AML-193 (cell line): ENCODE data around the gene GJC3.
A peak's percentile ranks its signal among the peaks of the same experiment; 100 is the strongest.
"Not testable (repeated sequence)": the region's sequence is repeated elsewhere in the genome, so short reads cannot be mapped to it uniquely, and the experiment has no call there.

Experiments used
- DNase-seq, 2 experiments: peaks; one replicate each; lab custom pipeline; 2025; lab: John Stamatoyannopoulos, UW

Gene GJC3, protein sequence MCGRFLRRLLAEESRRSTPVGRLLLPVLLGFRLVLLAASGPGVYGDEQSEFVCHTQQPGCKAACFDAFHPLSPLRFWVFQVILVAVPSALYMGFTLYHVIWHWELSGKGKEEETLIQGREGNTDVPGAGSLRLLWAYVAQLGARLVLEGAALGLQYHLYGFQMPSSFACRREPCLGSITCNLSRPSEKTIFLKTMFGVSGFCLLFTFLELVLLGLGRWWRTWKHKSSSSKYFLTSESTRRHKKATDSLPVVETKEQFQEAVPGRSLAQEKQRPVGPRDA

DNA sequence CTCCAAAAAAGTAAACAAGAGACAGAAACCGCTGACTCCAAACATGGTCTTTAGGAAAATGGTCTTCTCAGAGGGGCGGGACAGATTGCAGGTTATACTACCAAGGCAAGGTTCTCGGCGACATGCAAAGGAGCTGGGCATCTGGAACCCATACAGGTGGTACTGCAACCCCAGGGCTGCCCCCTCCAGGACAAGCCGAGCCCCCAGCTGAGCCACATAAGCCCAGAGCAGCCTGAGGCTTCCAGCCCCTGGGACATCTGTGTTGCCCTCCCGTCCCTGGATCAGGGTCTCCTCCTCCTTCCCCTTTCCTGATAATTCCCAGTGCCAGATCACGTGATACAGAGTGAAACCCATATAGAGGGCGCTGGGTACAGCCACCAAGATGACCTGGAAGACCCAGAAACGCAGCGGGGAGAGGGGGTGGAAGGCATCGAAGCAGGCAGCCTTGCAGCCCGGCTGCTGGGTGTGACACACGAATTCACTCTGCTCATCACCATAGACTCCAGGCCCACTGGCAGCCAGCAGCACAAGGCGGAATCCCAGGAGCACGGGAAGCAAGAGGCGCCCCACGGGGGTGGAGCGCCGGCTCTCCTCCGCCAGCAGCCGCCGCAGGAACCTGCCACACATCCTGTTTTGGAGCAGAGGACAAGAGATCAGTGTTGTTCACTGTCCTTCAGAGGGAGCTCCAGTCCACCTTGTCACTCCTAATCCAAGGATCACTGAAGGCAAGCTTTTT lies at the start of gene GJC3:
Gene GJC3 (minus strand): TSS at position 627 of the 736 bp plus-strand sequence. CDS start 0 bp downstream, at position 627.
- DNase-seq, result peak; percentile 54 to 58

DNA sequence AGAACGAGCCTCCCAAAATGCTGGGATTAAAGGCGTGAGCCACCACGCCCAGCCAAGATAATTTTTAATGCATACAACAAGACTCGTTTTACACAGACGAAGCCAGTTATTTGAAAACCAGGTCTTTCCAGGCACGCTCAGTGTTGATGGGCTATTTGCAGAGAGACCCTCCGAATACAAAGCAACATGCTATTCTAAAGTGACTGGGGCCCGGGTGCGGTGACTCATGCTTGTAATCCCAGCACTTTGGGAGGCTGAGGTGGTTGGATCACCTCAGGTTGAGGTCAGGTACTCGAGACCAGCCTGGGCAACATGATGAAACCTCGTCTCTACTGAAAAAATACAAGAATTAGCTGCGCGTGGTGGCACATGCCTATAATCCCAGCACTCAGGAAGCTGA lies 47.2 kb upstream of the GJC3 start:
- no peak for DNase-seq

DNA sequence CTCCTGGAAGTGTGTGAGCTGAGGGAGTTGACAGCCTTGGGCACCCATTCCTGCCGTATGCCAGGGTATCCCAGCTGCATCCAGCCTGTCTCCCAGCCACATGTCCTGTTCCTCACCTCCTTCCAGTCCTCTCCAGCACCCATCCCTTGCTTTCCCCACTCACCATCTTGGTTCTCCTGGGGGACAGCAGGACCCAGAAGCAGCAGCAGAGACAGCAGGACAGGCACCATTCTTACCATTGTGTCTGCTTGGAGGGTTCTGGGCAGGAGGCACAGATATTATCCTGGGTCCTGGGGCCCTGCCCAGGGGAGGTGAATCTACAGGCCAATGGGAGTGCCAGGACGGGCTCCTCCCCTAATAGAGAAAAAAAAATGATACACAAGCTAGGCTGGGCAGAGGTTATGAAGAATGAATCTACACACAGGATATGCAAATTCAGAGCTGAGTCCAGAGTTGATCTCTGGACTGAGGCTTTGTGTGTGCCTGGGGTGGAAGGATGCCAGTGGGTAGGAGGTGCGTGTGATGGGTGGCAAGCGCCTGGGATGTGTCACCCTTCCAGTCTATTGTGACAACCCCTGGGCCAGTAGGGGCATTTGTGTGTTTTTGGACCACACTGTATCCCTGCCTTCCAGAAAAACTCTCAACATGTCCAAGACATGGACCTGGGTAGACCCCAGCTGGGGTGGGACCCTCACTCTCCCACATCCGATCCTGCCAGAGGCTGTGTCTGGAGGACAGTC lies 46.5 kb upstream of the GJC3 start, which contains the start of gene AZGP1:
Gene AZGP1 (minus strand): TSS at position 250 of the 740 bp plus-strand sequence. CDS start 11 bp downstream, at position 239.
- DNase-seq, result no peak

DNA sequence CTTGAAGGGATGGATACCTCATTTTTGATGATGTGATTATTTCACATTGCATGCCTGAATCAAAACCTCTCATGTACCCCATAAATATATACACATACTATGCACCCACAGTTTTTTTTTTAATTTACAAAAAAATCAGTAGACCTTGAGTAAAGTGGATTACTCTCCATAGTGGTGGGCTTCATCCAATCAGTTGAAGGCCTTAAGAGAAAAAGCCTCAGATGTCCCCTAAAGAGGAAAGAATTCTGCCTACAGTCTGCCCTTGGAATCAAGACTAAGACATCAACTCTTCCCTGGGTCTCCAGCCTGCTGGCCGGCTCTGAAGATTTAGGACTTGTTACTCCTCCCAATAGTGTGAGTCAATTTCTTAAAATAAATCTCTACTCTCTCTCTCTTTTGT lies 45.3 kb upstream of the GJC3 start:
- no peak for DNase-seq

DNA sequence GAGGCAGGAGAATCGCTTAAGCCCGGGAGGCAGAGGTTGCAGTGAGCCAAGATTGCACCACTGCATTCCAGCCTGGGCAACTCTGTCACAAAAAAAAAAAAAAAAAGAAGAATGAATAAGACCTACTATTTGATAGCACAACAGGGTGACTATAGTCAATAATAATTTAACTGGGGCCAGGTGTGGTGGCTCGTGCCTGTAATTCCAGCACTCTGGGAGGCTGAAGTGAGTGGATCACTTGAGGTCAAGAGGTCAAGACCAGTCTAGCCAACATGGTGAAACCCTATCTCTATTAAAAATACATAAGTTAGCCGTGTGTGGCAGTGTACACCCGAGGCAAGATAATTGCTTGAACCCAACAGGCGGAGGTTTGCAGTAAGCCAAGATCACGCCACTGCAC lies 44.4 kb upstream of the GJC3 start:
- not testable (repeated sequence) for DNase-seq

DNA sequence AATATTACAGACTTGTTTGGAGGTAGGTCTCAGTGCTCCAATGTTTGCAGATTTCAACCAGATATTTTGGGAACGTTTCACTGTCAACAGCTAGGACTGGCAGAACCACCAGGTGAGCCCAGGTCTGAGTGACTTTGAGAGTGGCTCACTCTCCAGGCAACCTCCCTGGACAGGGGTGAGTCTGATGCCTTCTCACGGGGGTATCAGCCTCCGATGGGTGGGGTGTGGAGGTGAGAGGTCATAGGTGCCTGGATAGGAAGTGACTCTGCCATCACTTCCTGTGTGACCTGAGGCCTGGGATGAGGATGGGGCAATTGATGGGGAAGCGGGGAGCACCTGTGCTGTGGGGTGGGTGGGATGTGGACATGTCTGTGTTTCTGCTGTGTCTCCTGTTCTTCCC lies 41.8 kb upstream of the GJC3 start:
- no peak for DNase-seq

DNA sequence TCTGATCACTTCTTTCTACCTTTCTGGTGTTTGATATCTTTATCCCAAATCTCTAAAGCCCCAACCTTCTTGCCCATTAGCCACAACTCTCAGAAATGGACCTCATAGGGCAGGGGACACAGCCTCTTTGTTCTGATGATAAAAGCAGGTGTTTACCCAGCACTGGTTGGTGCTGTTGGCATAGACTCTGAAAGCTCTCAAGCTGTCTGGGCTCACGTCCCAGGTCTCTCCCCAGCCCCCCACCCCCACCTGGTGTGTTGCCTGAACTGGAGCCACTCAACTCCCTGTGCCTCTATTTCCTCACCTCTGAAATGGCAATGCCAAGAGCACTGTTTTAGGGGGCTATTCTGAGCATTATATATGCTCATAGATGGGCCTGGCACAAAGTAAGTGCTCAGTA lies 40.4 kb upstream of the GJC3 start:
- not testable (repeated sequence) for DNase-seq

DNA sequence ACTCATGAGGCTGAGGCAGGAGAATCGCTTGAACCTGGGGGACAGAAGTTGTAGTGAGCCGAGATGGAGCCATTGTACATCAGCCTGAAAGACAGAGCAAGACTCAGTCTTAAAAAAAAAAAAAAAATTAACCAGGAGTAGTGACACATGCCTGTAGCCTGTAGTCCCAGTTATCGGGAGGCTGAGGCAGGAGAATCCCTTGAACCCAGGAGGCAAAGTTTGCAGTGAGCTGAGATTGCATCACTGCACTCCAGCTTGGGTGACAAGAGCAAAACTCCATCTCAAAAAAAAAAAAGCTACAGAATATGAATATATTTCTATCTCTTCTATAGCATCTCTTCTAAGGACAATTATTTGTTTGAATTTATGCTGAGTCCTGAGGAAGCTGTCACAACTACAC lies 39.9 kb upstream of the GJC3 start:
- DNase-seq, result no peak

DNA sequence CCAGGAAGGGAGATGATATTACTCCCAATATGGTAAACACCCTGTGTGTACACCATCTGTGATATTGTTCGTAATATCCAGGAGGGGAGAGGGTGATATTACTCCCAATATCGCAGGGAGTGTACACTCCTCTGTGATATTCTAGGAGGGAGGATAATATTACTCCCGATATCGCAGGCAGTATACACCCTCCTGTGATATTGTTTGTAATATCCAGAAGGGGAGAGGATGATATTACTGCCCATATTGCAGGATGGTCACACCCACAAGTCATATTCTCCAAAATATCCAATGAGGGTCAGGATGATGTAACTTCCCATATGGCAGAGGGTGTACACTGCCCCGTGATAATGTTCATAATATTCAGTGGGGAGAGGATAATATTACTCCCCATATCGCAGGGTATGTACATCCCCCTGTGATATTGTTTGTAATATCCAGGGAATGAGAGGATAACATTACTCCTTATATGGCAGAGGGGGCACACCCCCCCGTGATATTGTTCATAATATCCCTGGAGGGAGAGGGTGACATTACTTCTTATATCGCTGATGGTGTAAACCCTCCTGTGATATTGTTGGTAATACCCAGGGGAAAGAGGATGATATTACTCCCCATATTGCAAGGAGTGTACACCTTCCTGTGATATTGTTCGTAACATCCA lies 29.3 kb upstream of the GJC3 start:
- no peak for DNase-seq

DNA sequence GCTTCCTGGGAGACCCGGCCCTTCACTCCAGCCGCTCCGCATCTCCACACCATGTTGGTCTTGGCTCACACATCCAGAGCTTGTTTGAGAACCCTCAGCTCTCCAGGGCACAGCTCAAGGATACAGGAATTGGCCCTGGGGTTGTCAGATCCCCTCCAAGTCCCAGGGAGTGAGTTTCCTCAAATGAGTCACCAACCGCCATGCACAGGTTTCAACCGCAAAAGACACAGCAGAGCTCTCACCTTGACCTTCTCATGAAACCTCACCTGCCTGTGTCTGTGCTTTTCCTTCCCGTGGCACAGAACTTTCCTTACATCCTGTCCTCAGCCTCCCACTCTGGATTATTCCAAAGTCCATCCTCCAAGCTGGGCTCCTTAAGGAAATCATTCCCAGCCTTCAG lies 25.8 kb upstream of the GJC3 start:
- no peak for DNase-seq

DNA sequence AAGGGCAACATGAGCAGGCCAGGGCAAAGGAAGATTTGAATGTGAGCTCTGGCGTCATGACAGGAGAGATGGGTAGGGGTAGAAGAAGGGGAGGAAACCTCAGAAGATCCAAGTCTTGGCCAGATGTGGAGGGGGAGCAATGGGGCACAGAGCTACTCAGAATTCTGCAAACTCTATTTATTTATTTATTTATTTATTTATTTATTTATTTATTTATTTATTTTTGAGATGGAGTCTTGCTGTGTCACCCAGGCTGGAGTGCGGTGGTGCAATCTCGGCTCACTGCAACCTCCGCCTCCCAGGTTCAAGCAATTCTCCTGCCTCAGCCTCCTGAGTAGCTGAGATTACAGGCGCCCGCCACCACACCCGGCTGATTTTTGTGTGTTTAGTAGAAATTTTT lies 25.2 kb upstream of the GJC3 start:
- not testable (repeated sequence) for DNase-seq

DNA sequence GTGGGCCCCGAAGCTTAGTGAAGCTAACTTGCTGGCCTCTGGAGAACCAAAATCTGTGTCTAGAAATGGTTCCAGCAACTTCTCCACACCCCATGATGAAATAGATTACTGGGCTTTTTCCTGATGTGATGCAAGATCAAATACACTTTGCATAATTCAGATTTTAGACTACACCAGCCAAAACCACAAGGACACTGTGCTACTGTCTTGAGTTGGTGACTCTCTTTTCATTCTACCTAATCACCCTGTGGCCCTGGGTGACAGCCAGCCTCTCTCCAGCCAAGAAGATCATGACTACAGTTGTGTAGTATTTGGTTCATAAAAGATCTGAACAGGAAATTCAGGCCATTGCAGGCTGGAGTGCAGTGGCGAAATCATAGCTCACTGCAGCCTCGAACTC lies 24.2 kb upstream of the GJC3 start:
- DNase-seq, result peak; percentile 73 to 83

DNA sequence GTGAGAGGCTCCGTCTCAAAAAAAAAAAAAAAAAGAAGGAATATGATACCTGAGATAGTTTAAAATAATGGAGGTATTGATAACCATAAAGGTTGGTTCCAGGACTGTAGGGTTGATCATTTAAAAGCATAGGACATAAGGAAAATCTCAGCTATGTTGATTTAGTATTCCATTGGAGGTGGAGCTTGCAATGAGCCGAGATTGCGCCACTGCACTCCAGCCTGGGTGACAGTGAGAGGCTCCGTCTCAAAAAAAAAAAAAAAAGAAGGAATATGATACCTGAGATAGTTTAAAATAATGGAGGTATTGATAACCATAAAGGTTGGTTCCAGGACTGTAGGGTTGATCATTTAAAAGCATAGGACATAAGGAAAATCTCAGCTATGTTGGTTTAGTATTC lies 23.2 kb upstream of the GJC3 start:
- not testable (repeated sequence) for DNase-seq

DNA sequence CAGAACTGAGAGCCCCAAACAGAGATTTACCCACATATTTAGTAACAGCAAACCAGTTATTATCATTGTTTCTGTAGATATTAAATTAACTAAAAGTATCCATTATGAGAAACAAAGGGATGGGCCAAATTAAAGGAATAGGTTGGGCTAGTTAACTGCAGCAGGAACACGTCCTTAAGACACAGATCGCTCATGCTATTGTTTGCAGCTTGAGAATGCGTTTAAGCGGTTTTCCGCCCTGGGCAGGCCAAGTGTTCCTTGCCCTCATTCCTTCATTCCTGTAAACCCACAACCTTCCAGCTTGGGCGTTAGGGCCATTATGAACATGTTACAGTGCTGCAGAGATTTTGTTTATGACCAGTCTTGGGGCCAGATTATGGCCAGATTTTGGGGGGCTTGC lies 21.4 kb upstream of the GJC3 start:
- not testable (repeated sequence) for DNase-seq

DNA sequence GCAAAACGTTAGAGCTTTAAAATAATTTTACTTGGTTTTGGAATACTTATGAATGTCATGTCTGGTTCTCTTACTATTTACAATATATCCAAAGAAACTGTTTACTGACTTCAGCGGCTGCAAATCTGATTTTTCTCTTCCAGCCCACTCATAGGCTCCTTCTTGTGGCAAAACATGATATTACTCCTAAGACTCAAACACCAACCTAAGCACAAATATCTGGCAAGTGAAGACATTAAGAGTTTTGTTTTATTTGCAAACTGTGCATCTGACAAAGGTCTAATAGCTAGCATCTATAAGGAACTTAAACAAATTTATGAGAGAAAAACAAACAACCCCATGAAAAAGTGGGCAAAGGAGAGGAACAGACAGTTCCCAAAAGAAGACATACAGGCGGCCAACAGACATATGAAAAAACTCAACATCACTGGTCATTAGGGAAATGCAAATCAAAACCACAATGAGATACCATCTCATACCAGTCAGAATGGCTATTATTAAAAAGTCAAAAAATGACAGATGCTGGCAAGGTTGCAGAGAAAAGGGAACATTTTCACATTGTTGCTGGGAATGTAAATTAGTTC lies 20.3 kb upstream of the GJC3 start:
- DNase-seq, result peak; percentile 11 to 17

DNA sequence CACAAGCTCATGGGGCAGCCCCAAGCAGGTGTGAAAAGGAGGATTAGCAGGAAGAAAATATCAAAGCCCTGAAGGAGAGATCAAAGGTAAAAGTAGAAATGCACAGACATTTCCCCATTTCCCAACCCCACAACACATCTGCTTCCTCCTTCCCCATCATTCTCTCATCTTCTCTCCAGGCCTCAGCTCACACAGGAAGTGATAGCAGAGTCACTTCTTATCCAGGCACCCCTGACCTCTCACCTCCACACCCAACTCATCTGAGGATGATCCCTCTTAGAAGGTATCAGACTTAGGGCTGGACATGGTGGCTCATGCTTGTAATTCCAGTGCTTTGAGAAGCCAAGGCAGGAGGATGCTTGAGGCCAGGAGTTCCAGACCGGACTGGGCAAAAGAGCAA lies 18.2 kb upstream of the GJC3 start:
- no peak for DNase-seq

DNA sequence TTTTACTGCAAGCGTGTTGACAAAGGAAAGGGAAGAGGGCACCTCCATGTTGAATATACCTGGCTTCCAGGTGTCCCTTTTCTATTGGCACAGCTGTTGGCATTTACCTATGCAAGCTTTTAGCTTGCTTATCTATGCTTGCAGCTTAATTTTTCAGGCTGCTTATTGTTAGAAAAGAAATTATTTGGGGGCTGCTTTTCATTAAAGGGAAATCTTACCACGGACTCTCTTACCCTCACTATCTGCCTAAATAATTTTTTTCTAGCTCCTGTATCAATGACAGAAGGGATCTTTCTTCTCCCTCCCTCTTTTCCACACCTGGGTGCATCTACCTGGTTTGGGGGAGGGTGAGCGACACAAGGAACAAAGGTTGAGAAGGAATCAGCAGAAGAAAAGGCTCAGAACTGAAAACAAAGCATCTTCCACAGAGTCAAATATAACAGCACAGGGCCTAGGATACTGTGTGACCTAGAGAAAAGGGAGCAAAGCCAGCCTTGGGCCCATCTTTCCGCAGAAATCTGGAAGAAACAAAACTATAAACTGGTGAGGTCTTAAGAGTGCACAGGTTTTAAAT lies 15.2 kb upstream of the GJC3 start:
- DNase-seq, result no peak

DNA sequence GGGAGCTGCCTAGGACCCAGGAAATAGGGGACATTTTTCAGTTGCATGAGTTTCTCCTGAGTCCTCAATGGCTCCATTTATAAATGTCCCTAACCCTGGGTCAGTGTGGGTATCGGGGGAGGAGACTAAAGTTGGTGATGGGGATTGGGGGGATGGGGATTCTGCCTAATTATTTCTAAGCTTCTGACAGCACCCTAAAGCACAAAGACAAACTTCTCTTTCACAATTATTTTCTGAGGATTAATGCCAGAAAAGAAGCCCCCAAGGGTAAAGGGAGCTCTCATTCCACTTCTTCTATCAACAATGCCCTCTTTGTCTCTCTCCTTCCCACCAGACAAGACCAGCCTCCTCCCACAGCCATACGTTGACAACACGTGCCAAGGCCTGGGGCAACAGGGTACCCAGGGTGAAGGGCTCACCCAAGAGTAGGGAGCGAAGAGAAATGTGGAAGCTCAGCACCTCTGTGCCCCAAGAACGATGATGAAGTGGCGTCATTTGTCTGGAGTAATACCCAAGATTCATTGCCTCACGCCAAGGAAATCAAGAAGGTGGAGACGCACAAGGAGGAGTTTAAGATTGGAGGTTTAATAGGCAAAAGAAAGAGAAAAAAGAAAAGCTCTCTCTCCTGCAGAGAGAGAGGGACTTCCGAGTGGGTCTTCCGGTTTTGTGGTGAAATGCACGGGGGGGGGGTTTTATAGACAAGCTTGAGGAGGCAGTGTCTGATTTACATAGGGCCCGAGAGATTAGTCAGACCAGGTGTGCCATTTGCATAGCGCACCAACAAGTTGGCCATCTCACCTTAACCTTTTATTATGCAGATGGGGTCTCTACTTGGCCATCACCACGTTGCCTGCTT lies 14.4 kb upstream of the GJC3 start:
- no peak for DNase-seq

DNA sequence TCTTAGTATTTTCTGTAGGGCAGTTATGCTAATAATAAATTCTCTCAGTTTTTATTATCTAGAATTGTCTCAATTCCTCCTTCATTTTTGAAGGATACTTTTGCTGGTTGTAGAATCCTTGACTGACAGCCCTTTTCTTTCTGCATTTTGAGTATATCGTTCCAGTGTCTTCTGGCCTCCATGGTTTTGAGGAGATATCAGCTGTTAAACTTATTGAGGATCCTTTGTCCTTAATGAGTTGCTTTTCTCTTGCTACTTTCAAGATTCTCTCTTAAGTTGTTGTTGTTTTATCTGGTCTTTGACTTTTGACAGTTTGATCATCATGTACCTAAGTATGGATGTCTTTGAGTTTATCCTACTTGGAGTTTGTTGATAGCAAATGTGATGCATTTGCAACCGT lies 8.9 kb upstream of the GJC3 start:
- DNase-seq, result no peak

DNA sequence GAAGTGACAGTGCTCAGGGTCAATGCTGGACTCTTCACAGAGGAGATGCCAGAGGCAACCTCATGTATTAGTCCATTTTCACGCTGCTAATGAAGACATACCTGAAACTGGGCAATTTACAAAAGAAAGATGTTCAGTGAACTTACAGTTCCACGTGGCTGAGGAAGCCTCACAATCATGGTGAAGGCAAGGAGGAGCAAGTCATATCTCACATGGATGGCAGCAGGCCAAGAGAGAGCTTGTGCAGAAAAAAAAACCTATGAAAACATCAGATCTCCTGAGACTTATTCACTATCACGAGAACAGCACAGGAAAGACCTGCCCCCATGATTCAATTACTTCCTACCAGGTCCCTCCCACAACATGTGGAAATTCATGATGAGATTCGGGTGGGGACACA lies 5.6 kb upstream of the GJC3 start:
- not testable (repeated sequence) for DNase-seq

DNA sequence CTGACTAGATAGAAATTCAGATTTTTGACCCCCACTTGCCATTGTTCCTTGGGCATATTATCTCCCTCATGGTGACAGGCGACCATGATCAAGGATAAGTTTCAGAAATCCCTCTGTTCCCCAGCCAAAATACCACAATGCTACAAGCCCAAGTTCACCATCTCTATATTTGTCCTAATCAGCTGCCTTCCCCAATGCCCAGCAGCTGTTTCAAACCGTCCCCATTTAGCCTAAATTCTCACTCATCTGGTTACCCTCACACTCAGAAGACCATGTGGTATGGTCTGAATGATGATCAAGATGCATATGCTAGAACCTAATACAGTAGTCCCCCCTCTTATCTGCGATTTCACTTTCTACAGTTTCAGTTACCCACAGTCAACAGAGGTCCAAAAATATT lies 956 bp upstream of the GJC3 start:
- no peak for DNase-seq
